ENCODE measurements around the gene RASA3. TPM values are rescaled to one million over a fixed set of nuclear protein-coding genes. Genes with fewer than 3 reads are reported as not detected.

RASA3 gene
- total RNA-seq, 4 donors from 2014 or later: 4.4 to 15.6 (median 8.5) TPM

GRCh38 chr13:113939129-113939943 is 193.1 kb downstream of the RASA3 start:
- intact Hi-C loops (cut with DNase I; ENCODE audit: low total_unique reads) (no loop called here), in situ Hi-C loops (cut with MboI; ENCODE audit: low pct_ligation_motif_present in 1 of 4, low pct_unique_long_range_greater_than_20kb in 1 of 4, low sequenced_read_pairs in 3 of 4) (no loop called here)
- Histone ChIP-seq H3K27ac (no peak overlapping the region), H3K9me3 (no peaks in the 10 kb centered on the region), H3K27me3 (peaks cover 39% of the 10 kb centered on the region), H3K36me3 (no peaks in the 10 kb centered on the region), H3K4me1 (peaks cover 0 to 30% (median 15%) of the 10 kb centered on the region in 4 donors), H3K4me3 (no peak overlapping the region)
- DNase-seq: no peak
- TF ChIP-seq POLR2A (IDR thresholded peaks at IDR 0.05): no peak
- no peak for TF ChIP-seq CTCF (IDR thresholded peaks at IDR 0.05)
- TF ChIP-seq POLR2AphosphoS5 (IDR thresholded peaks at IDR 0.05): no peak
- TF ChIP-seq EP300 (IDR thresholded peaks at IDR 0.05; ENCODE audit: low read depth): no peak
- 40 to 54% methylated on average over 5 to 28 of the region's 28 CpGs for WGBS, 2 donors (ENCODE audit: low coverage in 1 of 2)

GRCh38 chr13:113938716-113939115 is 193.7 kb downstream of the RASA3 start:
- in situ Hi-C loops (cut with MboI; ENCODE audit: low pct_ligation_motif_present in 1 of 4, low pct_unique_long_range_greater_than_20kb in 1 of 4, low sequenced_read_pairs in 3 of 4) (no loop called here), intact Hi-C loops (cut with DNase I; ENCODE audit: low total_unique reads) (no loop called here)
- Histone ChIP-seq H3K27me3 (peaks cover 39% of the 10 kb centered on the region), H3K36me3 (no peaks in the 10 kb centered on the region), H3K9me3 (no peaks in the 10 kb centered on the region), H3K27ac (no peak overlapping the region), H3K4me3 (no peak overlapping the region), H3K4me1 (peaks cover 0 to 30% (median 15%) of the 10 kb centered on the region in 4 donors)
- no peak for DNase-seq
- TF ChIP-seq EP300 (IDR thresholded peaks at IDR 0.05; ENCODE audit: low read depth) (no peak), CTCF (IDR thresholded peaks at IDR 0.05) (no peak)
- WGBS, 2 donors (ENCODE audit: low coverage in 1 of 2): 51% methylated on average over 11 of the region's 11 CpGs; no CpG with 5 or more reads in 1 of the 2 donors

GRCh38 chr13:113938246-113938645 is 194.2 kb downstream of the RASA3 start:
- WGBS, 2 donors (ENCODE audit: low coverage in 1 of 2): 58% methylated on average over 7 of the region's 7 CpGs; no CpG with 5 or more reads in 1 of the 2 donors
- no peak overlapping the region for H3K4me3 ChIP-seq
- peaks cover 39% of the 10 kb centered on the region for H3K27me3 ChIP-seq
- peaks cover 0 to 30% (median 15%) of the 10 kb centered on the region in 4 donors for H3K4me1 ChIP-seq
- H3K27ac ChIP-seq: no peak overlapping the region
- in situ Hi-C loops (cut with MboI; ENCODE audit: low pct_ligation_motif_present in 1 of 4, low pct_unique_long_range_greater_than_20kb in 1 of 4, low sequenced_read_pairs in 3 of 4) (no loop called here), intact Hi-C loops (cut with DNase I; ENCODE audit: low total_unique reads) (no loop called here)
- DNase-seq: no peak
- TF ChIP-seq CTCF (IDR thresholded peaks at IDR 0.05): no peak
- TF ChIP-seq POLR2A (IDR thresholded peaks at IDR 0.05): no peak
- TF ChIP-seq EP300 (IDR thresholded peaks at IDR 0.05; ENCODE audit: low read depth): no peak
- TF ChIP-seq POLR2AphosphoS5 (IDR thresholded peaks at IDR 0.05): no peak
- no peaks in the 10 kb centered on the region for H3K36me3 ChIP-seq
- no peaks in the 10 kb centered on the region for H3K9me3 ChIP-seq

- Histone ChIP-seq H3K27me3 (peaks cover 41% of the 10 kb centered on the region), H3K27ac (no peak overlapping the region), H3K9me3 (no peaks in the 10 kb centered on the region), H3K4me3 (no peak overlapping the region), H3K4me1 (peaks cover 0 to 30% (median 15%) of the 10 kb centered on the region in 4 donors), H3K36me3 (no peaks in the 10 kb centered on the region)
- intact Hi-C loops (cut with DNase I; ENCODE audit: low total_unique reads): no loop called here
- WGBS, 2 donors (ENCODE audit: low coverage in 1 of 2): 36 to 57% methylated on average over 14 to 20 of the region's 20 CpGs
- in situ Hi-C loops (cut with MboI; ENCODE audit: low pct_ligation_motif_present in 1 of 4, low pct_unique_long_range_greater_than_20kb in 1 of 4, low sequenced_read_pairs in 3 of 4): no loop called here
- TF ChIP-seq EP300 (IDR thresholded peaks at IDR 0.05; ENCODE audit: low read depth): no peak
- TF ChIP-seq CTCF (IDR thresholded peaks at IDR 0.05): no peak
- TF ChIP-seq POLR2A (IDR thresholded peaks at IDR 0.05): no peak
- TF ChIP-seq POLR2AphosphoS5 (IDR thresholded peaks at IDR 0.05): no peak
- no peak for DNase-seq
These were observed 194.8 kb downstream of the RASA3 start for GRCh38 chr13:113937527-113938180.

Data from transverse colon (tissue), 4 donors.